Endothelial cell (in vitro differentiated cells): ENCODE data around the gene IRF4. TPM values are rescaled to one million over a fixed set of nuclear protein-coding genes. Genes with fewer than 3 reads are reported as not detected.

ENCODE experiments used
- DNase-seq: peaks from one replicate; pipeline ENCODE4 v3.0.0; 2021; ENCODE audit warnings: low spot score
- H3K27ac Mint-ChIP-seq: one replicate; pipeline ENCODE4 v1.8.0; 2021; ENCODE audit warnings: mixed read lengths, inconsistent platforms; ENCODE audit not compliant: unreplicated experiment
- H3K27me3 Mint-ChIP-seq: one replicate; pipeline ENCODE4 v1.8.0; 2021; ENCODE audit warnings: mild to moderate bottlenecking, moderate library complexity, mixed read lengths, inconsistent platforms; ENCODE audit not compliant: unreplicated experiment
- H3K36me3 Mint-ChIP-seq: one replicate; pipeline ENCODE4 v1.8.0; 2021; ENCODE audit warnings: mild to moderate bottlenecking, low read depth, mixed read lengths, inconsistent platforms; ENCODE audit not compliant: unreplicated experiment
- H3K4me1 Mint-ChIP-seq: one replicate; pipeline ENCODE4 v1.8.0; 2021; ENCODE audit warnings: mild to moderate bottlenecking, mixed read lengths, inconsistent platforms; ENCODE audit not compliant: unreplicated experiment
- H3K4me3 Mint-ChIP-seq: one replicate; pipeline ENCODE4 v1.8.0; 2021; ENCODE audit warnings: mild to moderate bottlenecking, mixed read lengths, inconsistent platforms; ENCODE audit not compliant: unreplicated experiment
- H3K9me3 Mint-ChIP-seq: one replicate; pipeline ENCODE4 v1.8.0; 2021; ENCODE audit warnings: mixed read lengths, inconsistent platforms; ENCODE audit not compliant: unreplicated experiment
- CTCF ChIP-seq: fragments of 200-600 bp; sonication (generic); IDR thresholded peaks from one replicate; pipeline ENCODE4 v1.5.0; 2021; ENCODE audit warnings: antibody characterized with exemption; ENCODE audit not compliant: unreplicated experiment
- total RNA-seq: library from RNA; stranded (reverse); fragmentation: NEBNext Ultra II Directional; extraction: Animal tissue kit (Norgen Biotek cat#: 25700); gene quantifications from one replicate; pipeline ENCODE4 v1.2.1, GENCODE V29; 2021; ENCODE audit not compliant: unreplicated experiment

IRF4 gene
- total RNA-seq, 1 donor from 2014 or later = not detected

DNA sequence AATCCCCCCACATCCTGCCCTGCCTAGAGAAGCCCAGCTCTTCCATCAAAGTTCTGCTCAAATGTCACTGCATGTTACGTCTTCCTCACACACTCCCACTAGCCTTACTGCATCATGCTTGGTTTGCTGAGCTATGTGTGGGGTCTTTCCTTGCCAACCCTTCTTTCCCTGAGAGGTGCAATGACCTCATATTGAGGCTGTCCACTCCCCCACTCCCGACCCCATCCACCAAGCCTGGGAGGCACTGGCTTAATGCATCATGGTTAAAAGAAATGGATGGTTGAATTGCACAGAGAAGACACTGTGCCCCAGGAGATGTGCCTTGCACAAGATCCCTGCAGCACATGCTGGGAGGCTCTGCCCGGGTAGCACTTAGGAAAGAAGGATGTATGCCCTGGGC, 7.7 kb upstream of the IRF4 start:
- H3K4me3 Mint-ChIP-seq = no peak overlapping the region
- H3K4me1 Mint-ChIP-seq = no peaks in the 10 kb centered on the region
- H3K9me3 Mint-ChIP-seq = peaks cover 8% of the 10 kb centered on the region
- no peak overlapping the region for H3K27ac Mint-ChIP-seq
- TF ChIP-seq CTCF = no peak
- DNase-seq = no peak
- peaks cover 10% of the 10 kb centered on the region for H3K27me3 Mint-ChIP-seq
- peaks cover 3% of the 10 kb centered on the region for H3K36me3 Mint-ChIP-seq

GRCh38 chr6:384898-385297, 6.7 kb upstream of the IRF4 start:
- Mint-ChIP-seq H3K36me3 (peaks cover 3% of the 10 kb centered on the region), H3K27ac (no peak overlapping the region), H3K9me3 (peaks cover 8% of the 10 kb centered on the region), H3K27me3 (peaks cover 10% of the 10 kb centered on the region), H3K4me1 (no peaks in the 10 kb centered on the region), H3K4me3 (no peak overlapping the region)
- no peak for DNase-seq
- no peak for TF ChIP-seq CTCF

DNA sequence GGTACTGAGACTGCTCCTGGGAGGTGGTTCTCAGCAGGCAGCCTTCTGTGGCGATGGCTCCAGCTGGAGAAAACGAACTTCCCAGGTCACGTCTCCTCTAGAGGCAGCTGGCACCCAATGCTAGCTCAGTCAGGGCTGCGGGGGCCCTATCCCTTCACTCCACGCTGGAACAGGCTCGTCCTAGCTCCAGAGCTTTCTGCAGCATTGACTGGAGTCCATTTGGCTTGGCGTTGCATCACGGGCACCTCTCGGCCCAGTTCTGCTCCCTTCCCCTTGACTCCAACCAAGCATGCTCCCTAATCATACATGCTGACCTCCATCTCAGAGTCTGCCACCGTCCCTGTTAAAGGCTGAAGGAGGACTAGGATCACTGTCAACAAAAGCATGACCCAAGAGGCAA, 5.9 kb upstream of the IRF4 start:
- Mint-ChIP-seq H3K9me3 (peaks cover 4% of the 10 kb centered on the region), H3K36me3 (peaks cover under 1% of the 10 kb centered on the region), H3K27ac (no peak overlapping the region), H3K4me1 (no peaks in the 10 kb centered on the region), H3K4me3 (no peak overlapping the region), H3K27me3 (peaks cover 9% of the 10 kb centered on the region)
- no peak for DNase-seq
- no peak for TF ChIP-seq CTCF

GRCh38 chr6:386688-387266, 4.8 kb upstream of the IRF4 start:
- no peak for DNase-seq
- no peak overlapping the region for H3K27ac Mint-ChIP-seq
- TF ChIP-seq CTCF = no peak
- no peaks in the 10 kb centered on the region for H3K4me1 Mint-ChIP-seq
- no peaks in the 10 kb centered on the region for H3K9me3 Mint-ChIP-seq
- H3K4me3 Mint-ChIP-seq = no peak overlapping the region
- no peaks in the 10 kb centered on the region for H3K36me3 Mint-ChIP-seq
- H3K27me3 Mint-ChIP-seq = peaks cover 14% of the 10 kb centered on the region

DNA sequence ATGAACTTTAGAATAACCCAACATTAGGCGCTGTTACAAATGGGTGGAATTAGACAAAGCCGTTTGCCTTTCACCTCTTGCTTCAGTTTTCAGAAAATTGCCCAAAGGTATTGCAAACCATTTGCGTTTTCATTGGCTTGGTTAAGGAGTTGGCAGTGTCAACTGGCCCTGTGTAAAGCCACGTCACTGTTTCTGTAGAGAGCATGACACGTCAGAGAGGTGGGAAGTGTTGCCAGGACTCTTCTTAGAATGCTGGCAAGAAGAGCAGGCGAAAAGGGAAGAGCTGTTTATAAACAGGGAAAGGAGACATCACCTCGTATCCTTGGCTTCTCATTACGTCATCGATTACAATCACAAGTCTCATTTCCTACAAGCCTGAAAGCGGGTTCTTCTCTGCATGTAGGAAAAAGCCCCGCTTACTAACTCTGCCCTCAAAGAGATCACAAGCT, 4.2 kb upstream of the IRF4 start:
- no peak overlapping the region for H3K27ac Mint-ChIP-seq
- no peak for DNase-seq
- no peaks in the 10 kb centered on the region for H3K9me3 Mint-ChIP-seq
- H3K27me3 Mint-ChIP-seq = peaks cover 15% of the 10 kb centered on the region
- H3K4me3 Mint-ChIP-seq = no peak overlapping the region
- H3K4me1 Mint-ChIP-seq = no peaks in the 10 kb centered on the region
- H3K36me3 Mint-ChIP-seq = no peaks in the 10 kb centered on the region
- TF ChIP-seq CTCF = no peak
